Activated CD8-positive, alpha-beta memory T cell treated with anti-CD3 and anti-CD28 coated beads for 48 hours (primary cell): Measurements from ENCODE around the gene CCDC154.
"Not testable (repeated sequence)": the region's sequence is repeated elsewhere in the genome, so short reads cannot be mapped to it uniquely, and the experiment has no call there.

Experiments used
- DNase-seq, 3 experiments: peaks; one replicate each; pipeline ENCODE4 v3.0.0-alpha.2; 2020; ENCODE audit warnings: low read depth in 2 of 3, low spot score in 2 of 3

Gene CCDC154

DNA sequence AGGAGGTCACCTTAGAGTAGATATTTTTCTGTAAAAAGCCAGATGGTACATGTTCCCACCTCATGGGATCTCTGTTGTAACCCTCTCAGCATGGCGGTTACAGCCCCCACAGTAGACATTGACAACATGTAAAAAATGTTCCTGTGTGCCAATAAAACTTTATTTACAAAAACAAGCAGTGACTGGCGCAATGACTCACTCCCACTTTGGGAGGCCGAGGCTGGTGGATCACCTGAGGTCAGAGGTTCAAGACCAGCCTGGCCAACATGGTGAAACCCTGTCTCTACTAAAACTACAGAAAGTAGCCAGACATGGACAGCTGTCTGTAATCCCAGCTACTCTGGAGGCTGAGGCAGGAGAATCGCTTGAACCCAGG lies 4.7 kb downstream of the CCDC154 start:
- DNase-seq = not testable (repeated sequence)

DNA sequence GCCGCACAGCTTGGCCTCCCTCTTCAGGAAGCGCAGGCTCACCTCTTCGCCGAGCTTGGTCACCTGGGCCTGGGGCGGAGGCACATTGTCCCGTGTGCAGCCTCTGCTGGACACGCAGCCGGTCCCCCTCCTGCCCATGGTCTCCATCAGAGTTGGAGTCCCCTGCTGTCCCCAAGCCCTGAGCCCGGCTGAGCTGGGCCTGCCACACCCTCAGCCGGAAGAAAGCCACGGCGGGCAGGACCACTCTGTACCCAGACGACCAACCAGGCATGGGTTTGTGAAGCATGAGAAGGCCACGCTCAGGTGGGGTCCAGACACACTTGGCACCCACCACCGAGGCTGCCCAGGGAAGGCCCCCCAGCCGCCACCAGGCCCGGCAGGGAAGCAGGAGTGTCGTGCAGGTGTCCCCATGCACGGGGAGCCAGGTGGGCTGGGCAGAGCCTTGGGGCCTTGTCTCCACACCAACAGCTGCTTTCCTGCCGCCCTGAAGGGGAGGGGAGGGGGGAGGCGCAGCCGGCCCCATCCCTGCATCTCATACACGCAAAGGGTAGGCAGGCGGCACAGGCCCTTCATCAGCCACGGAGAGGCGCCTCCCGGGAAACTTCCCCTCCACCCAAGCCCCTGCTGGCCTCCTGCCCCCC lies 5.2 kb downstream of the CCDC154 start:
- DNase-seq = no peak

DNA sequence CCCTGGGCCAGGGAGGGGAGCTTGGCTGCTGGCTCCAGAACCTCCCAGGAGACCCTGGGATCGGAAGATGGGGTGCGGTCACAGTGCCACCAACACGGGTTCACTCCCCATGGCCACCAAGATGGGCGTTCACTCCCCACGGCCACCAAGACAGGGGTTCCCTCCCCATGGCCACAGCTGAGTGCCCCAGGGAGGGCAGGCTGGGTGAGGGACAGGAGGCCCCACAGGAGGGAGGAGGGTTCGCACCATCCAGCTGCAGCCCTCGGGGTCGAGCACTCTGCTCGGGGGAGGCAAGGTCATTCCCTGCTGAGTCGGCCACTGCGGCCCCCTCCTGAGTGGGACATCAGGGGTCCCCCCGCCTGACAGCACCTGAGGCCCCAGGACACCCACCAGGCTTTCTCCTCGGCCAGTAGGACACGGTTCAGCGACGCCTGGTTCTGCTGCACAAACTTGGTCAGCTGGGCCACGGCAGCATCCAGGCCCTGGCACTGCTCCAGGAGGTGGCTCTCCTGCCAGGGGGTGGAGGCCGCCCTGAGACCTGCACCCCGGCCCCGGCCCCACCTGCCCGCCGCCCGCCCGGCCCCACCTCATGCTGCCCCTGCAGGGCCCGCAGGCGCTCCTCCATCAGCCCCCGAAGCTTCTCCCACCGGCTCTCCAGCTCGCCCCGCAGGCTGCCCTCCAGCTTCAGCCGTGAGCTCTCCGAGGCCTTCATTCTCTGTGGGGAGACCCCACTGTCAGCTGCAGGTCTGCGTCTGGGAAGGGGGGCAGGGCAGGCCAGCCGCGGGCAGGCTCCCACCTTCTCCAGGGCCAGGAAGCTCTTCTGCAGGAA lies 5.9 kb downstream of the CCDC154 start:
- DNase-seq = no peak

DNA sequence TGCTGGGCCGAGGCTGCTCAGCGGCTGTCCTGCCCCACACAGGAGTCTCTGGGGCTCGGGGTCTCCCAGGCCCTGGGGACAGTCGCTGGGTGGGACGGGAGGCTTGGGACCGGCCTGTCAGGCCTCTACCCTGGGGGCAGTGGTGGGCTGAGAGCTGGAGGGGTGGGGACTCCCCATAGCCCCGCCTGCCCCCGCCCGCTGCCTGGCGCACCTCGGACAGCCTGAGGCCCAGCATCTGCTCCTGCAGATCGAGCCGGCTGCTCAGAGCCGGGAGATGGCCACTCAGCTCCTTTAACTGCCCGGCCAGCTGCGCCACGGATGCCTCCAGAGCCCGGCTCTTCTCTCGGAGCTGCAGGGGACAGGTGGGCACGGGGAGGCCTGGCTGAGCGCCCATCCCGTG lies 6.8 kb downstream of the CCDC154 start:
- no peak for DNase-seq

DNA sequence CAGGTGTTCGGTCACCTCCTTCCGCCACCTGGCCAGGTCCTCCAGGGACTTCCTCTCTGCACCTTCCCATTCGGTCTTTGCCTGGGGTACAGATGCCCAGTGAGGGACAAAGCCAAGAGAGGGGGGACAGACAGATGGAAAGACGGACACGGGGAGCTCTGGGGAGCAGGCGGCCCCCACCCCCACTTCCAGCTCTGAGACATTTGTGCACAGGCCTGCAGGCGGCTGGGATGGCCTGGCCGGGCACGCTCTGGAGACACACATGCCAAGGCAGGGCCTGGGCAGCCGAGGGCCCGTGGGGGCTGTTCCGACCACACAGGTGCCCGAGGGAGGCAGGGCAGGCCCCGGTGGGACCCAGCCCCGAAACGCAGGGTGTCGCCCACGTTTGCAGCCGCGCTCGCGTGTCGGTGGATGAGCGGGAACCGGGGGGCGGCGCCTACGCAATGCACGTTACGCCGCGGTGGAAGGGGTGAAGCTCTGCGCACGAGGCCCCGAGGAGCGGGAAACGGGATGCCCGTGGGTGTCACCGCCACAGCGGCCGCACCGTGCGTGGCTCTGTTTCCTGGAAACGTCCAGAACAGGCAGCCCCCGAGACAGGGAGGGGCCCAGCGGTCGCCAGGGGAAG lies 7.5 kb downstream of the CCDC154 start:
- no peak for DNase-seq

DNA sequence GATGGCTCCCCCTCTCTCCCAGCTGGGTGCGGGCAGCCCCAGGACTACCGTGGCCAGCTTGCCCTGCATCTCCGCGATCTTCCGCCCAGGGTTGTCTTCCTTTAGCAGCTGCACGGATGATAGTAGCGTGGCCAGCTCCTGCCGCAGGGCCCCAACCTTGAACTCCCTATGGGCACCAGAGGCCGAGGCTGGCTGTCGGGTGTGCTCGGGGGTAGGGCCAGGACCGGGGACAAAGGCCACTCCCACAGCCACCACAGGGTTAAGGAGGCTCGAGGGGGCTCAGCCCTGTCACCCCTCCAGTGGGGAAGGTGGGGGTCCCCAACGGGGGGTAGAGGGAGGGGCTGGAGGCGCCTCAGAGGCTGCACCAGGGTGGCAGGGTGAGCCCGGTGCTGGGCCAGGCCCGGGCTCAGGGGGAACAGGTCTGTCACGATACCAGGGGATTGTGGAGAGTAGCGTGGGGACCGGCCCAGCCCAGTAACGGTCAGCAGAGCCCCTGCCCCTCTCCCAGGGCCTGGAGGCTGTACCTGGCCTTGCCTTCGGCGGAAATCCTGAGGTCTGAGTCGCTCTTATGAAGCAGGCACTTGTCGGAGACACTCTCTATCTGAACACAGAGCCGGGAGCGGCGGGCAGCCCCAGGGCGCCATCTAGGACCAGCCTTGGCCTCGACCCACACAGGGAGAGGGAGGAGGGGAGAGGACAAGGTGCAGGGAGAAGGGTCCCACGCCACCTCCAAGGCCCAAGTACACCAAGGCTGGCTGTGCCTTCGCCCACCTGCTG lies 8.2 kb downstream of the CCDC154 start:
- DNase-seq = no peak

DNA sequence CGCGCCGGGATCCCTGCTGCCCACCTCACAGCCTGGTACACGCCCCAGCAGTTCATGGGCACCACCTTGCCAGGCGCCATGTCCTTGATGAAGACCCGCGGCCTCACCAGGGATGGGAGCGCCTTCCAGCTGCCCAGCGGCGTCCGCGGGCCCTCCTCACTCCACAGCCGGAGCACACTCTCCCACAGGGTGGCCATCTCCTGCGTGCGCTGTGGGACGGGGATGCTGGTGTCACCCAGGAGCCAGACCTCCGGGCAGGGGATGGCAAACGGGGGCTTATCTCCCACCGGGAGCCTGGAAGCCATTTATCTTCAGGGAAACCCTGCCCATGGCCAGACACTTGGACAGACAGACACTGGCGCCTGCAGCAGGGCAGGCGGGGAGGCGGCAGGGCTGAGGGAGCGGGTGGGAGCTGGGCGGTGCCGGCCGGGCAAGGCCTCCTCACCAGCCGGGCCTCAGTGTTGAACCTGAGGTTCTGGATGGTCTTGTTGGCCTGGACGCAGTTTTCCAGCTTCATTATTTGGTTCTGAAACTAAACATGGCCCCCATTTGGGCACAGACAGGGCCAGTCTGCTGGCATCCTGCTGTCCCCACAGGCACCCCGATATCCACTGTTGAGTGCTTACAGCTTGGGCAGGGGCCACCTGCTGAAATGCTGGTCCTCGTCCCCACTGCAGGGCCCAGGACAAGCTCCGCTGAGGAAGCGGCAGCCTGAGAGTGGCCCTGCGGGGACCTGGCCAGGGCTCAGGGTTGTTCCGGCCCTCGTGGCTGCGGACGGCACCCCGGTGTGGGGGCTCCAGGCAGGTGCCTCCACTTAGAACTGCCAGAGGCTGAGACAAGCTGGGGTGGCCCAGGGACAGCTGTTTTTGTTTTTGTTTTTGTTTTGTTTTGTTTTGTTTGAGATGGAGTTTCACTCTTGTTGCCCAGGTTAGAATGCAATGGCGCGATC lies 9.4 kb downstream of the CCDC154 start:
- DNase-seq = no peak

DNA sequence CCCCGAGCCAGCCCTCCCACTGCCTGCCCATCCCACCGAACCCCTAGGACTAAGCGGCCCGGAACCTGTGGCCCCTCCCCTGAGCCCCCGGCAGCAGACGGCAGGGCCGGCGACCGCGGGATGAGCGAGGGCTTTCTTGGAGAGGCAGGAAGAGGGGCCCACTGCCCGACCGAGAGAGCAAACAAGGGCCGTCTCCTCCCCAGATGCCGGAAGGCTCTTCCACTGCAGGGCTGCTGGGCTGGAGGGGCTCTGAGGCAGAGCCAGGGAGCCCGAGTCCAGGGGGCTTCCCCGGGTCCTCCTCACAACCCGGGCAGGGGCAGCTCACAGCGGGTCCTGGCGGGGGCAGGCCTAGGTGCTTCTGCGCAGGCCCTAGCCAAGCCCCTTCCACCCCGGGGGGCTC lies 10.6 kb downstream of the CCDC154 start:
- no peak for DNase-seq

DNA sequence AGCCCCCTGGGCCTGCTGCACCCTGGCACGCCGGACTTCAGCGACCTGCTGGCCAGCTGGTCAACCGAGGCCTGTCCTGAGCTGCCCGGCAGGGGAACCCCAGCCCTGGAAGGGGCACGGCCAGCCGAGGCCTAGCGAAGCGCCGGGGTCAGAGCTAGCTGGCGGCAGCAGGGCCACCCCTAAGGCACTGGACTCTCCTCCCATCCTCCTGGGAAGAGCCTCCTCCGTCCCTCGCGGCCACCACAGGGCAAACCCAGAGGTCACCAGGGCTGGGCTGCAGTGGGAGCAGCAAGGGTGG lies 11.1 kb downstream of the CCDC154 start:
- DNase-seq = no peak

DNA sequence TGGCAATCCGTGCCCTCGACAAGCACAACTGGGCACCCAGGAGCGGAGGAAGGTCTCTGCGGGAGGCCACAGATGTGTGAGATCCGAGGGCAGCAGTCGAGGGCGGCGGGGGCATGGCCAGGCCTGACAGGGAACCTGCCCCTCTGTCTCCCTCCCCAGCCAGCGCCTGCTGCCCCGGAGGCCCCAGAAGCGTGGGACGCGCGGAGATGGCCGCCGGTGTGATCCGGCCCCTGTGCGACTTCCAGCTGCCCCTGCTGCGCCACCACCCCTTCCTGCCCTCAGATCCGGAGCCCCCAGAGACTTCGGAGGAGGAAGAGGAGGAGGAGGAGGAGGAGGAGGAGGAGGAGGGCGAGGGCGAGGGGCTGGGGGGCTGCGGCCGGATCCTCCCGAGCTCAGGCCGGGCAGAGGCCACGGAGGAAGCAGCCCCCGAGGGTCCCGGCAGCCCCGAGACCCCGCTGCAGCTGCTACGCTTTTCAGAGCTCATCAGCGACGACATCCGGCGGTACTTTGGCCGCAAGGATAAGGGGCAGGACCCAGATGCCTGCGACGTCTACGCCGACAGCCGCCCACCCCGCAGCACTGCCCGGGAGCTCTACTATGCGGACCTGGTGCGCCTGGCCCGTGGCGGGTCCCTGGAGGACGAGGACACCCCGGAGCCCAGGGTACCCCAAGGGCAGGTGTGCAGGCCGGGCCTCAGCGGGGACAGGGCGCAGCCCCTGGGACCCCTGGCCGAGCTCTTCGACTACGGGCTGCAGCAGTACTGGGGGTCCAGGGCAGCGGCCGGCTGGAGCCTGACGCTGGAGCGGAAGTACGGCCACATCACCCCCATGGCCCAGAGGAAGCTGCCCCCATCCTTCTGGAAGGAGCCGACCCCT lies 11.7 kb downstream of the CCDC154 start:
- no peak for DNase-seq

DNA sequence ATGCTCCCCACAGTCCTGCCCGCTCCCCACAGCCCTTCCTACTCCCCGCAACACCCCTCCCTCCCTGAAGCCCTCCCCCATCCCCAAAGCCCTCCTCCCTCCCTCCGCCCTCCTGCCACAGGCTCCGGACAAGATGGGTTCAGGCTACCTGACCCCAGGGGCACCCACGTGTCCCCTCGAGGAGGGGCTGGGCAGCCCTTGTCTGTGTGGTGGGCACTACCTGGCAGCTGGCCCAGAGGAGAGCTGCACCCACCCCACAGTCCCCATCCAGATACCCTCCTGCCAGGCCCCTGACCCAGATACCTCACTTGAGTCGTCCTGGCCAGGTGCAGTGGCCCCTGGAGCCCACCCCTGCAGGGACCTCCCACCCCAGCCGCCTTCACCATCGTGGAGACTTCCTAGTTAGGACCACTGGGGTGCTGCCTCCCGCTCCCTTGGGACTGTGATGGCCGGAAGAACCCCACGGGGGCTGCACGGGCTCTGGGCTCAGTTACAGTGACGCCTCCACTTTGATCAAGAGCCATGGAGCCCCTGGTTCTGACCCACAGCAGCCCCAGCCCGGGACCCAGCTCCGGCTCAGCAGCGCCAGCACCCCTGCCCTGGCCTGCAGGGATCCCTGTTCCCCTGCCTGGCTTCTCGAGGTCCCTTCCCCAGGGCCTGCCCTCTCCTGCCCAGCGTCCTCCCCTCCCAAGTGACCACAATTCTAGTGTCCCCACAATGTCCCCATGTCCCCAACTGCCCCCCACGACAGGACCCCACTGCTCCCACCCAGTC lies 12.7 kb downstream of the CCDC154 start:
- DNase-seq = no peak

DNA sequence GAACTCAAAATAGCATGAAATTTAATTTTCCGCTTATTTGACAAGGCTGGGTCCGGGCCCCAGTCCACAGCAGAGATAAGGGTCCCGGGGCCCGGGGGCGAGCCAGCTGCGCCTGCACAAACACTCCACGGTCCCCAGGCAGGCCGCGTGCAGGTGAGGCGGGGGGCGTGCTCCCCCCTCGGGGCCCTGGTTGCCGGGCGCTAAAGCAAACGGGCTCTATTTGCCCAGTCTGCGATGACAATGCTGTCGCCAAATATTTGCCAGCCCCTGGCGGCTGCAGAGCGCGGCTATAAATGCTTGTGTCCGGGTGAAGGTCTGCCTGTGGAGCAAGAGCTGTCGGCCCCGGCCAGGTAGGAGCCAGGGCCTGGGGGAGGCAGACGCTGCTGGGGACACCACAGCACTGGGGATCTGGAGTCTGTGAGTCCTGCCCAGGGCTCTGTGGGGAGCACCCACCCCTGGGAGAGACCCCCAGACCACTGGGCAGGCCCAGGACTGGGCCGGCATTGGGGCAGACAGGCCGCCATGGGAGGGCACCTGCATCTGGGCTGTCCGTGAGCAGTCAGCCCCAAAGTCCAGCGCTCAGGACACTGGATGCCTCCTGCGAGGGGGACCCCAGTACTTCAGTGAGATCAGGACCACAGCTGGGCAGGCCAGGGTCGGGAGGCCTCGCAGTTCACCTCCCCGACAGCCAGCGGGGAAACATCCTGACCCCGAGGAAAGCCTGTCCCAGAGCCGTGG lies 13.4 kb downstream of the CCDC154 start, which contains the start of gene PERCC1:
Gene PERCC1 (plus strand): TSS at position 320 of the 738 bp plus-strand sequence. CDS start 1,516 bp downstream, outside the sequence.
- DNase-seq = no peak

DNA sequence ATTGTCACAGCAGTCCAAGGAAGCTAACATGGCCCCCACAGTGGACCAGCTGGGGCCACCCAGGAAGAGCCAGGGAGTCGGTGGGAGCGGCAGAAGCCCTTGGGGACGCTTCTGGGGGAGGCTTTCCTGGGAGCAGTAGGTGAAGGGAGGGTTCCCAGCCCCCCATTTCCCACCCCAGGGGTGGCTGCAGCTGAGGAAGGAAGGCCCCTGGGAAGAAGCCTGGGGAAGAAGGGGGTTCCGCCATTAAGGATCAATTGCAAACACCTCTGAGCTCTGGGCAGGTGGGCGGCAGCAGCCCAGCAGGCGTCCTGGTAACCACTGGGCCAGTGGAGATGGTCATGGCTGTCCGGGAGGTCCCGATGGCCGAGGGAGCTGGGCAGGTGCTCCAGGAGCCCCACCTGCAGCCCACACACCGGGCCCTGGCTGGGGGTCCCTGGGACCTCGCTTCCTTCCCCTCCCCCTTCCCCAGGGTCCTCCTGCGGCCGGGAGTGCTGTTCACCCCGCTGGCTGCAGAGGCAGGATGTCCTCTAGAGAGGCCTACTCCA lies 14.1 kb downstream of the CCDC154 start:
- no peak for DNase-seq

DNA sequence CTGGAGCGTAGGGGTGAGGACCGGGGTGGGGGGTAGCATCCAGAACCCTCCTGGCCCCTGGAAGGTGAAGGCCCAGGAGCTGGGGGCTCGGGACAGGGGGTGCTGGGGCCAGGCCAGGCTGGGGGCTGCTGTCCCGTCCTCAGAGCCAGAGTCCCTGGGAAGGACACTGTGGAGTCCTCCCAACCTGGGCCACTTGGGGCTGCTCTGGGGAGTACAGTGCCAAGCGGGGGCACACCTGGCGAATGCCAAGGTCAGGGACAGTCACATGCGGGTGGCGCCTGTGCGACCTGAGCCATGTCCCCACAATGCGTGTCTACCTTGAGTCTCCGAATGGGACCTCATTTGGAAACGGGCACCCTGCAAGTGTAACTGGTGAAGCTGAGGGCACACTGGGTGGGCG lies 14.7 kb downstream of the CCDC154 start:
- DNase-seq = no peak

DNA sequence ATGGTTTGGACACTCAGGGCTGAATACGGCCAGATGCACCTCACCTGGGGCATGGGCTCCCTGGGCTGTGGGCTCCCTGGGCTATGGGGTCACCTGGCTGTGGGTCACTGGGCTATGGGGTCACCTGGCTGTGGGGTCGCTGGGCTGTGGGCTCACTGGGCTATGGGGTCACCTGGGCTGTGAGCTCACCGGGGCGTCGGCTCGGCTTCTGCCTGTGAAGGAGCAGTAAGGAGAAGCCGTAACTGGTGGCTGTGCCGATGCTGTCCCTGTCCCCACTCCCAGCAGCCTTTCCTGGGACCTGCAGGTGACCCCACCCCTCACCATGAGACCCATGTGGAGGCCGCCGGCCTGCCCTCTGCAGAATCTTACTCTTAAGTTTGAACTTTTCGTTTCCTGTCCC lies 15.3 kb downstream of the CCDC154 start:
- DNase-seq = no peak

DNA sequence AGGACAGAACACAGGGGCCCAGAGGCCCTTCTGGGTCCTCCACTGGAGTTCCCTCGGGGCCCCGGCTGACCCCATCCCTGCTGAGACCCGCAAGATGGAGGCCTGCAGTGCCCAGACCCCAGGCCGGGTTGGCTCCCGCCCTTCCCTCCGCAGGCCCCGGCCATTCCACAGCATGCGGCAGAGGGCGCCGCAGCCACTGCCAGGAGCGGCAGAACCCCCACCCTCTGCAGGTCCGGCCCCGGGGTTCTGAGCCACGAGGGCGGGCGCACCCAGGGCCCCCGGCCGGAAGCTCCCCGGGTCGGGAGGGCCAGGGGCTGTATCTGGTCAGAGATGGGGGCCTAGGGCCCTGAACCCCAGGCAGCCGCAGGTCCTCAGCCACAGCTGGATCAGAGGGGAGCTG lies 15.8 kb downstream of the CCDC154 start:
- DNase-seq = peak in 1 of 3 experiments; percentile 36

DNA sequence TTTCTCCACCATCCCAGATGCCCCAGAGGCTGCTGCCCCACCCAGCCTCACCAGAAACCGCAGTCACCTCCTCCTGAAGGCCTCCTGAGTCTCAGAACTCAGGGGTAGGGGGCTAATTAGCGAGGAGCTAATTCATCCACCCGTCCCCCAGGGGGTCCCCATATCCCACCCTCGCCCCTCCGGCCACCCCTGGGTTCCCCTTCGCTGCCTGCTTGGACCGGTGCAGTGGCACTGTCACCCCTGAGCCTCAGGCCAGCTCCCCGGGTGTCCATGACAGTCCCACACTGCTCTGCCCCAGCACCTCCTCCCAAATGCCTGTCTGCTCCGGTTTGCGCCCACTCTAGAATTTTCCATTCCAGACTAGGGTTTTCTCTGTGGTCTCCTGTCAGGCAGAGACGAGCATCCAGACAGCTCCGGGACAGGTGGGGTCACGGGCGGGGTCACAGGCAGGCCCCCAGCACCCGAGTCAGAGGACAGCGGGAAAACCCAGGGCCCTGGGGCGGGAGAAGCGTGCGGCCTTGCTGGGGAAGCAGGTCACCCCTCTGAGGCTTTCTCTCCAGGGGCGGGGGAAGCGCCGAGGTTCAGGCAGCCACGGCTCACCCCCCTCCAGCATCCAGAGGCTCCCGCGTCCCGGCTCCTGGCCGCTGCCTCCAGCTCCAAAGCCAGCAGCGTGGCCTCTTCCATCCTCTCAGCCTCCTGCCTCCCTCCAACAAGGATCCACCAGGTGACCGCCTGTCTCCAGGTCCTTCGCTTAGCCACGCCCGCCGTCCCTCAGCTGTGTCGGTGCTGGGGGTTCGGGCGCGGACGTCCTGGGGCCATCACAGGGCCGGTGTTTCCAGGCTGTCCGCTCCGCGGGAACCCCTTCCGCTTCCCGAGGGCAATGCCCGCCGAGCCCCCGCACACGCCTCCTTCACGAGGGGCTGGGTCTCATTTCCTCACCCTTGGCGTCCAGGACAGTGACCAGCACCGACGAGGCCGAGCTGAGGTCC lies 16.6 kb downstream of the CCDC154 start:
- DNase-seq = no peak
